Globus pallidus (tissue), 1 donor: ENCODE measurements around the gene KLHL36.
"Not testable (repeated sequence)": the region's sequence is repeated elsewhere in the genome, so short reads cannot be mapped to it uniquely, and the experiment has no call there.

Source experiments
- DNase-seq: peaks from one replicate; pipeline ENCODE4 v3.0.0-alpha.2; 2015; ENCODE audit warnings: low spot score

KLHL36 gene

GRCh38 chr16:84673561-84673960, 25.2 kb downstream of the KLHL36 start:
- no peak for DNase-seq

GRCh38 chr16:84675423-84675822, 27.1 kb downstream of the KLHL36 start:
- DNase-seq: no peak

DNA sequence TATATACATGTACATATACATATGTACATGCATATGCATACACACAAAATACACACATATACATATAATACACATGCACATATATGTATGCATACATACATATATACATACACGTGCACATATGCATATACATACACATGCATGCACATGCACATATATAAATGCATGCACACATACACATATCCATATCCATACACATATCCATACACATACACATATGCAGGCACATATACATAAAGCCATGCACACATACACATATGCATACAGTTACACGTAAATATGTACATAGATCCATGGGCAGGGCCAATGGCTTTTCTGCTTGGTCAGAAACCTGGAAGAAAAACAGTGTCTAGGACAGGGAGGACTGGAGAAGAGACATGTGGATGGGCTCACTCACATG, 27.6 kb downstream of the KLHL36 start:
- no peak for DNase-seq

GRCh38 chr16:84677017-84677803, 28.9 kb downstream of the KLHL36 start:
- DNase-seq: no peak

DNA sequence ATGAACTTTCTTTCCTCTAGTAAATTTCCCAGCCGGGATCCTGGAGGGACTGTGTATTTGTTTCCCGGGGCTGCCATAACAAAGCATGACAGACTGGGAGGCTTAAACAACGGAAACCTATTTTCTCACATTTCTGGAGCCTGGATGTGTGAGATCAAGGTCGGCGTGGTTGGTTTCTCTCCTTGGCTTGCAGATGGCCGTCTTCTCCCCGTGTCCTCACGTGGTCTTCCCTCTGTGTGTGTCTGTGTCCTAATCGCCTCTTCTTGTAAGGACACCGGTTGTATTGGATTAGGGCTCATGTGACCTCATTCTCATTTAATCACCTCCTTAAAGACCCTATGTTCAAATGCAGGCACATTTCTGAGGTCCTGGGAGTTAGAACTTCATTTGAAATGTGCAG, 29.5 kb downstream of the KLHL36 start:
- no peak for DNase-seq

DNA sequence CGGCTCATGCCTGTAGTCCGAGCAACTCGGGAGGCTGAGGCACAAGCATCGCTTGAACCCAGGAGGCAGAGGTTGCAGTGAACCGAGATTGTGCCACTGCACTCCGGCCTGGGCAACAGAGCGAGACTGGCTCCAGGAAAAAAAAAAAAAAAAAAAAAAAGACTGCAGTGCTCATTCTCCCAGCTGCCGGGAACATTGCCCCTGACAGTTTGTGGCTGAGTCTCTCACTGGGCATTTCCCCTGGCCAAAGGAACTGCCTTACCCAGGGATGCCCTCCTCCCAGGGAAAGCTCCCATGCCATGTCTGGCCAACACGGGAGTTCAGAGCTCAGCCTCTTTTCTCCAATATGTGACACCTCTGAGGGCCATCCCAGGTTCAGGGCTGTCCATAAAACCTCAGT, 30.2 kb downstream of the KLHL36 start:
- no peak for DNase-seq

- no peak for DNase-seq
These were observed 32.0 kb downstream of the KLHL36 start for GRCh38 chr16:84680165-84680842.

DNA sequence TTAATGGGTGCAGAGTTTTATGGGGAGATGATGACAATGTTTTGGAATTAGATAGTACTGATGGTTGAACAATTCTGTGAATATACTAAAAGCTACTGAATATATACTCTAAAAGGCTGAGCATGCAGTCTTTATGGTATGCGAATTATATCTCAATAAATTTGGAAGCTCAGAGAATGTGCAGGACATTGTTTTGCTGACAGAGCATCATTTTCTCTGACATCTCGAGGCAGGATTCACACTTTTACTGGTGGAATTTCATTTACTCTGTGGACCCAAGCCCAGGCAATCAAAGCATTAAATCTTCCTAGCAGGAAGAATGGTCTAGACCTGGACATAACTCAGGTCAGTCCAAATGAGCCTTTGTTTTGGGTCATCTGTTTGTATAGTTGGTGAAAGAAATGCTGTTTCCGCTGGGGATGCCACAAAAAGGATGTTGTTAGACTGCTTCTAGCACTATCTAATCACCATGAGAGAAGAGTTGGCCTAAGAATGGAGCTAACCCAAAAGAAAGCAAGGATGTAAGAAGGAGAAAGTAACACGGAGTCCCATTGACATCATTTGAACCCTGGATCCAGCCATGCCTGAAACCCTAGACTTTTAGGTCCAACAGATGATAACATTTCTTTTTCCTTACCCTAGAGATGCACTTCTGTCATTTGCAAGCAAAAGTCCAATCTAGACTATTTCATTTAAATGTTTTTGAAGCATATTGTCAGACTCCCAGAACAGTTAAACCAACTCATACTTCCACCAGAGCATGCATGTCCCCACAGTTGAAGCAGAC, 32.7 kb downstream of the KLHL36 start:
- DNase-seq: no peak

DNA sequence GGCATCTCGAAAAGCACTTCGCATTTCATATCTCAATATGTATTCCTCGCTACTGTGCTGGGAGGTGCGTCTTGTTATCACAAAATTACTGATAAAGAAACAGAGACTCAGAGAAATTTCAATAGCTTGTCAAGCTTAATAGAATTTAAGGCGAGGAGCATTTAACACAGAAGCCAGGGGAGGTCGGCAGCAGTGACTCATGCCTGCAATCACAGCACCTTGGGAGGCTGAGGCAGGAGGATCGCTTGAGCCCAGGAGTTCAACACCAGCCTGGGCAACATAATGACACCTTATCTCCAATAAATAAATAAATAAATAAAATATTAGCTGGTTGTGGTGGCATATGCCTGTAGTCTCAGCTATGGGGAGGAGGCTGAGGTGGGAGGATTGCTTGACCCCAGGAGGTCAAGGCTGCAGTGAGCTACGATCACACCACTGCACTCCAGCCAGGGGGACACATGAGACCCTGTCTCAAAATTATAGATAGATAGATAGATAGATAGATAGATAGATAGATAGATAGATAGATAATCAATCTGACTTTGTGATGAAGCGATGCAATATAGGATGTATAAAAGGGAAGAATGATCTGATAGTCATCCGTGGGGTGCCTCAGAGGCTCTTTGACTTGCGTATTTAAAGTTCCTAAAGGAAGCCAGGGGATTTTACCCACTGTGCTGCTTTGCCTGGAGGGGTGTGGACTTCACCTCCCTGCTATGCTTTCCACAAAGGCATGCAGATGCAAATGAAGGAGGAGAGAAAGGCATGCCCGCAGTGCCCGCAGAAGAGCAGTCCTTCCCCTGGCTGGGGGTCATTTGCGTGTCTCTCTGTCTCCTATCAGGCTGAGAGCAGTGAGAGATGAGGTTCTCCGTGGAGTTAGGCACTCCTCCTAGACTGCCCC, 35.6 kb downstream of the KLHL36 start:
- DNase-seq: no peak

- no peak for DNase-seq
These were observed 36.3 kb downstream of the KLHL36 start for GRCh38 chr16:84684592-84684965.

GRCh38 chr16:84685210-84685609, 36.9 kb downstream of the KLHL36 start:
- no peak for DNase-seq

- no peak for DNase-seq
These were observed 38.5 kb downstream of the KLHL36 start for GRCh38 chr16:84686707-84687298.

DNA sequence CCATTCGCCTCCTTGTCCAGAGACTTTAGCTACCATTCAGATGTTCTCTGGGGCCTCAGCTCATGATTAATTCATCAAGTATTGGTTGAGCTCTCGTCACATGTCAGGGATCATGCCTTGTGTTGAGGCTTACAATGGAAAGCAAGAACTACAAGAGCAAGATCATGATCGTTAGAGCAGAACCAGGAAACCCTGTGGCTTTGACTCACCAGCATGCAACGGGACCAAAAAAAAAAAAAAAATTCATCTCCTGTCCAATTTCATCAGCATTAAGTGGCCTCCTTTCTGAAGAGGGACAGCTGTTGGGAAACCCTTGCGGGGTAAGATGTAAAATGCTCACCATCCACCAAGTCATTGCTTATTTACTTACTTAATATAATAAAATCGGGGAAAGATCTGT, 39.4 kb downstream of the KLHL36 start:
- no peak for DNase-seq

- not testable (repeated sequence) for DNase-seq
These were observed 39.9 kb downstream of the KLHL36 start for GRCh38 chr16:84688163-84688562.

GRCh38 chr16:84689111-84689510, 40.8 kb downstream of the KLHL36 start:
- DNase-seq: no peak

GRCh38 chr16:84690088-84690819, 41.9 kb downstream of the KLHL36 start:
- DNase-seq: no peak

DNA sequence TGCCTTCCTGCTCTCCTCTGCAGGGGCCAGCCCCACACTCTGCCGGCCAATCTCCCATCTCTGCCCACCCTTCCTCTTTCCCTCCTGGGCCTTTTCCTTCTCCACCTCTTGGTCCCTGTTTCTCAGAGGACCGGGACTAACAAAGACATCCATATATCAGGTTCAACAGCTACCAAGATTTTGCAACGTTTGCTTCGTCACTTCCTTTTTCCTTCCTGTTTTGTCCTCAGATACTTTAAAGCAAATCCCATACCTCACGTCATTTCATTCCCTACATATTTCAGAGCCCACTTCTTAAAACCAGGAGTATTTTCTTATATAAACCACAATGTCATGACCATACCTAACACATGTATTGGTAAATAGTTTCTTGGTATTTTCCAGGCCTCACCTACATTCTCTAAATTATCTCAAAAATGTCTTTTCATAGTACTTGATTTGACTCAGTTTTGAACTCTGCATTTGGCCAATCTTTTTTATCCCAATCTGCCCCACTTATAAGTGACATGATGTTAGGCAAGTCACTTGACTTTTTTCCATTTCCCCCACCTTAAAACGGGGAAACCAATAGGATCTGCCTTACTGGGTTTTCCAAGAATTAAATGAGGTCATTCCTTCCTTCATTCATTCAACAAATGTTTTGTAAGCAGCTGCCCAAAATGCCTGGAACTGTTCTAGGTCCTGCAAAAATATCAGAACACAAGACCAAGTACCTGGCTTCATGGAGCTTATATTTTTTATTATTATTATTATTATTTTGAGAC, 44.3 kb downstream of the KLHL36 start:
- no peak for DNase-seq

GRCh38 chr16:84693869-84694268, 45.6 kb downstream of the KLHL36 start:
- not testable (repeated sequence) for DNase-seq

- DNase-seq: no peak
These were observed 46.7 kb downstream of the KLHL36 start for GRCh38 chr16:84694980-84695379.

GRCh38 chr16:84699147-84699711, 50.9 kb downstream of the KLHL36 start:
- DNase-seq: peak; percentile 8
